Testis (tissue), 3 donors: ENCODE data around the gene COX10. TPM values are rescaled to one million over a fixed set of nuclear protein-coding genes. Genes with fewer than 3 reads are reported as not detected.

Experiments used
- DNase-seq: peaks from one replicate; pipeline ENCODE4 v3.0.0-alpha.2; 2019
- H3K27ac ChIP-seq, 2 donors: fragments of 200-600 bp; sonication (generic); one replicate each; pipeline ENCODE4 v1.5.1; 2019
- H3K27me3 ChIP-seq: fragments of 200-600 bp; sonication (generic); one replicate; pipeline ENCODE4 v1.5.1; 2019
- H3K36me3 ChIP-seq: fragments of 200-600 bp; sonication (generic); one replicate; pipeline ENCODE4 v1.5.1; 2017; ENCODE audit warnings: low read depth; ENCODE audit errors: missing control alignments
- H3K4me1 ChIP-seq: fragments of 200-600 bp; sonication (generic); one replicate; pipeline ENCODE4 v1.5.1; 2019
- H3K4me3 ChIP-seq, 2 donors: fragments of 200-600 bp; sonication (generic); one replicate each; pipeline ENCODE4 v1.5.1; 2017 to 2019
- H3K9me3 ChIP-seq: fragments of 200-600 bp; sonication (generic); one replicate; pipeline ENCODE4 v1.5.1; 2017
- CTCF ChIP-seq, 3 experiments: fragments of 450-650 bp in 2 of 3; fragments of 200-600 bp in 1 of 3; sonication (generic) in 1 of 3; IDR thresholded peaks; one replicate each; pipeline ENCODE4 v1.5.1; 2016 to 2019; ENCODE audit warnings: antibody characterized with exemption in 3 of 3, mild to moderate bottlenecking in 2 of 3, moderate library complexity in 1 of 3
- POLR2A ChIP-seq: fragments of 450-650 bp; IDR thresholded peaks from one replicate; pipeline ENCODE4 v1.6.1; 2017; ENCODE audit warnings: antibody characterized with exemption, mild to moderate bottlenecking, moderate library complexity
- WGBS, 2 donors: methylation state at CpG; one replicate each; pipeline ENCODE4 v1.1.5; 2018; 5-methylcytosine and 5-hydroxymethylcytosine counted together
- intact Hi-C: fragments of 100-400 bp; cut with DNase I; formaldehyde crosslinking; loops from one replicate; pipeline ENCODE4 v1.15.1; 2023; ENCODE audit warnings: low total_unique reads
- polyA plus RNA-seq: library from polyadenylated mRNA; stranded (reverse); fragments of 350-450 nt; fragmentation: Illumina TruSeq; extraction: RNeasy Lipid Tissue Mini Kit (QIAGEN cat#74804); gene quantifications from one replicate; pipeline ENCODE4 v1.2.3, GENCODE V29; 2014; ENCODE audit warnings: low read depth, low replicate concordance; ENCODE audit not compliant: insufficient read depth
- total RNA-seq, 2 donors: library from RNA; depleted of rRNA; stranded (reverse); fragments of >200 nt; gene quantifications; one replicate each; pipeline ENCODE4 v1.2.3, GENCODE V29; 2016

The COX10 gene
- total and polyA plus RNA-seq, 3 donors from 2014 or later = 44.9 to 51.0 (median 50.6) TPM

DNA sequence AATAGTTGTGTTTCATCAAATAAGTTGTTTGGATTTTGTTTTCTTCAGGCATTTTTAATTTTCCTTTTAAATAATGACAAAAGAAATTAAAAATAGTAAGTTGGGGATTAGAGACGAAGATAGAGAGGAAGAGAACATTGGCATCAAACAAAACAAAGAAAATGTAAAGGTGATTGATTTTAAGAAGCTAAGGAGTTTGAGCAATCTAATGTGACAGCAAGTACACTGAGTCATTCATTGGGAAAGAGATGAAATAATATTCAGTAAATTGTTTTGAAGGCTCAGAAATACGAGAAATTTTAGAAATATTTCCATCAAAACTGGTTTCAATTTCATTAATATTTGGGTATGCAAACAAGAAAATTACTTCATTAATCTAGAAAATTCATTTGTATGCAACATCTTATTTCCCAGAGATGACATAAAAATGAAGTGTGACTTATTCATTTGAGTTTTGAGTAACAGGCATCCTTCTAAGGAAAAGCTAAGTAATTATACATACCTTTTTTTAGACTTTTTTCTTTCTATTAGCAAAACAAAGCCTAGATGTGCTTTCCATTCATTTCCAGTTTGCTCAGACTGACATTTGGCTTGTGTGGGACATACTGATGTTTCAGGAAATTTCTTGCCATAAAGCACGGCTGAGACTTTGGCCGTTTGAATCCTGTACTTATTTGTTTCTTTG is 66.7 kb downstream of the COX10 start:
- no peaks in the 10 kb centered on the region for H3K9me3 ChIP-seq
- no peak for TF ChIP-seq CTCF (IDR thresholded peaks at IDR 0.05)
- TF ChIP-seq POLR2A = no peak
- intact Hi-C loops = no loop called here
- H3K4me3 ChIP-seq = no peak overlapping the region
- no peaks in the 10 kb centered on the region for H3K27me3 ChIP-seq
- no peak for DNase-seq
- WGBS, 2 donors = 91% methylated on average over 4 of the region's 4 CpGs
- no peaks in the 10 kb centered on the region for H3K36me3 ChIP-seq
- H3K4me1 ChIP-seq = no peaks in the 10 kb centered on the region
- no peak overlapping the region for H3K27ac ChIP-seq

- Histone ChIP-seq H3K4me1 (no peaks in the 10 kb centered on the region), H3K27ac (no peak overlapping the region), H3K27me3 (no peaks in the 10 kb centered on the region), H3K4me3 (no peak overlapping the region), H3K9me3 (no peaks in the 10 kb centered on the region), H3K36me3 (no peaks in the 10 kb centered on the region)
- WGBS, 2 donors = 81 to 90% methylated on average over 7 of the region's 7 CpGs
- intact Hi-C loops = no loop called here
- no peak for DNase-seq
- TF ChIP-seq CTCF (IDR thresholded peaks at IDR 0.05) (no peak), POLR2A (no peak)
Observed at GRCh38 chr17:14138649-14139048, 69.3 kb downstream of the COX10 start.

- DNase-seq = no peak
- Histone ChIP-seq H3K4me1 (no peaks in the 10 kb centered on the region), H3K27ac (no peak overlapping the region), H3K27me3 (no peaks in the 10 kb centered on the region), H3K4me3 (no peak overlapping the region), H3K9me3 (no peaks in the 10 kb centered on the region), H3K36me3 (no peaks in the 10 kb centered on the region)
- no peak for TF ChIP-seq POLR2A
- no peak for TF ChIP-seq CTCF (IDR thresholded peaks at IDR 0.05)
- WGBS, 2 donors = 46 to 53% methylated on average over 3 of the region's 3 CpGs
- intact Hi-C loops = no loop called here
Observed at GRCh38 chr17:14143688-14144087, 74.4 kb downstream of the COX10 start.

- DNase-seq = no peak
- TF ChIP-seq POLR2A = no peak
- no peak for TF ChIP-seq CTCF (IDR thresholded peaks at IDR 0.05)
- 50 to 57% methylated on average over 4 of the region's 4 CpGs for WGBS, 2 donors
Observed at GRCh38 chr17:14144508-14144907, 75.2 kb downstream of the COX10 start.

GRCh38 chr17:14149751-14150150 is 80.4 kb downstream of the COX10 start:
- TF ChIP-seq POLR2A (no peak), CTCF (IDR thresholded peaks at IDR 0.05) (no peak)
- DNase-seq = no peak
- no peaks in the 10 kb centered on the region for H3K4me1 ChIP-seq
- no peaks in the 10 kb centered on the region for H3K9me3 ChIP-seq
- intact Hi-C loops = no loop called here
- no peaks in the 10 kb centered on the region for H3K36me3 ChIP-seq
- 89 to 93% methylated on average over 5 of the region's 5 CpGs for WGBS, 2 donors
- H3K4me3 ChIP-seq = no peak overlapping the region
- H3K27ac ChIP-seq = no peak overlapping the region
- no peaks in the 10 kb centered on the region for H3K27me3 ChIP-seq

More at GRCh38 chr17:14144508-14144907, 75.2 kb downstream of the COX10 start:
- Histone ChIP-seq H3K4me1 (no peaks in the 10 kb centered on the region), H3K36me3 (no peaks in the 10 kb centered on the region), H3K27me3 (no peaks in the 10 kb centered on the region), H3K27ac (no peak overlapping the region), H3K4me3 (no peak overlapping the region), H3K9me3 (no peaks in the 10 kb centered on the region)
- intact Hi-C loops = no loop called here
